ENCODE data around the gene PFAS. TPM values are rescaled to one million over a fixed set of nuclear protein-coding genes. Genes with fewer than 3 reads are reported as not detected.

The PFAS gene
- total and polyA plus RNA-seq, 11 donors = 6.1 to 23.8 (median 13.2) TPM

DNA sequence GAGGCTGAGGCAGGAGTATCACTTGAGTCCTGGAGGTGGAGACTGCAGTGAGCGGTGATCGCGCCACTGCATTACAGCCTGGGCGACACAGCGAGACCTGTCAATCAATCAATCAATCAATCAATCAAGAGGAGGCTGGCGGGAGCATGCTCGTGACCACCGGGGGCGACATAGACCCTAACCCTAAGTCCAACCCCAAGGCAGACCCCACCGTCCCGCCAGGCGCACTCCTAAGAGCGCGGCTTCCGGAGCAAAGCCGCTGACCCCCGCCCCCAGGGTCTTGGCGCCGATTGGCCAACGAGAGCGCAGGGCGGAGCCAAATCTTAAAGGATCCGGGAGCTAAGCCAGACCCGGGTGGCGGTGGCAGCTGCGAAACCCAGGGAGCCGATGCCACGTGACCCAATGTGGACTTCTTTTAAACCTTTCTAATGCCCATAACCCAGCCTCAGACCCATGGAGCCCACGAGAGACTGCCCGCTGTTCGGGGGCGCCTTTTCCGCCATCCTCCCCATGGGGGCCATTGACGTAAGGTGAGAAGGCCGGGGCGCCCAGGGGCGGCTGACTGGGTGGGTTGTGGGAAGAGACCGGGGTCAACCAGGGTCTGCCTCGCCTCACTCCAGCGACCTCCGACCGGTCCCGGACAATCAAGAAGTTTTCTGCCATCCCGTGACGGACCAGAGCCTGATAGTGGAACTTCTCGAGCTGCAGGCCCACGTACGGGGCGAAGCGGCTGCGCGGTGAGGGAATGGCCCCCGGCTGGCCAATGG, 39.4 kb downstream of the PFAS start, which contains the start of gene RANGRF:
TSS of gene RANGRF (plus strand) at position 335 of the 767 bp plus-strand sequence. CDS start at position 454, 119 bp downstream.
- DNase-seq (peak; percentile 91 to 94 (median 93)), ATAC-seq (peak; percentile 92 to 97 (median 94))
- WGBS, 4 donors = 0% methylated on average over 35 to 53 of the region's 53 CpGs
- Histone ChIP-seq H3K36me3 (no peaks in the 10 kb centered on the region), H3K4me3 (peak within 1 kb of the TSS; percentile 54 to 98 (median 74)), H3K9me3 (no peaks in the 10 kb centered on the region), H3K27me3 (no peaks in the 10 kb centered on the region), H3K4me1 (peaks cover 0 to 27% (median 14%) of the 10 kb centered on the region in 12 donors), H3K27ac (peak within 1 kb of the TSS; percentile 52 to 99 (median 94))
- intact Hi-C loops (cut with DNase I) = loop anchor here in 5 of 10 donors (2.0 to 5.0 kb wide), 3 partner anchors 36 to 41 kb away; partner anchors contain the start of genes CTC1 (in 2 of the 5) and PFAS (in 2 of the 5)
- peak in 1 of 2 donors; percentile 78 for TF ChIP-seq POLR2A (IDR thresholded peaks at IDR 0.05)
- TF ChIP-seq CTCF (IDR thresholded peaks at IDR 0.05) = no peak

DNA sequence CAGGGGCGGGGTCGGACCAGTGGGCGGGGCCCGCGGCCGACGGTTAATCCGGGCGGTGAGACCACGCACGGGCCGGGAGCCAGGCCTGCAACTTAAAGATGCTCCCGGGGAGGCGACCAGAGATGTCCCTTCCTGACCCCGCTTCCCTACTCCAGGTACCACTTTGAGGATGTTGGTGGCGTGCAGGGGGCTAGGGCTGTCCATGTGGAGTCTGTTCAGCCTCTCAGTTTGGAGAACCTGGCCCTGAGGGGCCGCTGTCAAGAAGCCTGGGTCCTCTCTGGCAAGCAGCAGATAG, 40.0 kb downstream of the PFAS start:
- no peaks in the 10 kb centered on the region for H3K9me3 ChIP-seq

GRCh38 chr17:8290043-8290442, 41.0 kb downstream of the PFAS start:
- TF ChIP-seq POLR2A (IDR thresholded peaks at IDR 0.05) = no peak
- TF ChIP-seq CTCF (IDR thresholded peaks at IDR 0.05) = no peak
- intact Hi-C loops (cut with DNase I) = loop anchor here in 6 of 10 donors (5.0 to 10.0 kb wide), 6 partner anchors 43 to 225 kb away; partner anchors contain the start of genes ALOX12B (in 2 of the 6), HES7 (in 2 of the 6), ALOXE3 (in 1 of the 6) and CTC1 (in 1 of the 6)
- DNase-seq (no peak), ATAC-seq (no peak)
- no peak overlapping the region for H3K4me3 ChIP-seq
- WGBS, 4 donors = 61 to 85% (median 73%) methylated on average over 3 of the region's 3 CpGs
- no peaks in the 10 kb centered on the region for H3K9me3 ChIP-seq
- H3K4me1 ChIP-seq = peaks cover 0 to 37% (median 23%) of the 10 kb centered on the region in 12 donors
- H3K27me3 ChIP-seq = no peaks in the 10 kb centered on the region
- no peak overlapping the region for H3K27ac ChIP-seq
- no peaks in the 10 kb centered on the region for H3K36me3 ChIP-seq

More for the DNA sequence above, 40.0 kb downstream of the PFAS start:
- Histone ChIP-seq H3K4me3 (peak overlapping the region; percentile 54 to 98 (median 74)), H3K4me1 (peaks cover 0 to 27% (median 14%) of the 10 kb centered on the region in 12 donors), H3K27me3 (no peaks in the 10 kb centered on the region), H3K27ac (peak overlapping the region; percentile 52 to 99 (median 94)), H3K36me3 (no peaks in the 10 kb centered on the region)
- ATAC-seq = no peak
- intact Hi-C loops (cut with DNase I) = loop anchor here in 5 of 10 donors (2.0 to 5.0 kb wide), 3 partner anchors 37 to 42 kb away; partner anchors contain the start of genes CTC1 (in 2 of the 5) and PFAS (in 2 of the 5)
- TF ChIP-seq CTCF (IDR thresholded peaks at IDR 0.05) = no peak
- no peak for TF ChIP-seq POLR2A (IDR thresholded peaks at IDR 0.05)
- no peak for DNase-seq
- 5 to 19% (median 6%) methylated on average over 5 to 17 of the region's 17 CpGs for WGBS, 4 donors

Measured in heart left ventricle (tissue), 16 donors.